Mucosa of descending colon (tissue), 3 donors: ENCODE results near the gene CNNM3. TPM values are rescaled to one million over a fixed set of nuclear protein-coding genes. Genes with fewer than 3 reads are reported as not detected.

Experiments
- ATAC-seq: fragments of 200-7000 bp; cut with Tn5 transposase; one replicate; pipeline ENCODE4 v1.9.1; 2020; ENCODE audit warnings: mild to moderate bottlenecking, moderate library complexity
- DNase-seq, 3 donors: peaks; one replicate each; pipeline ENCODE4 v3.0.0-alpha.2; 2020
- H3K36me3 ChIP-seq: fragments of 200-600 bp; one replicate; pipeline ENCODE4 v1.8.0; 2021; ENCODE audit warnings: low read depth, mild to moderate bottlenecking
- H3K4me1 ChIP-seq: fragments of 200-600 bp; one replicate; pipeline ENCODE4 v1.8.0; 2021; ENCODE audit warnings: low read depth, mild to moderate bottlenecking
- H3K4me3 ChIP-seq: fragments of 200-600 bp; one replicate; pipeline ENCODE4 v1.8.0; 2021; ENCODE audit warnings: mild to moderate bottlenecking
- H3K9me3 ChIP-seq: fragments of 200-600 bp; one replicate; pipeline ENCODE4 v1.8.0; 2021; ENCODE audit warnings: mild to moderate bottlenecking
- CTCF ChIP-seq: fragments of 200-600 bp; IDR thresholded peaks from one replicate; pipeline ENCODE4 v1.8.0; 2022; ENCODE audit warnings: antibody characterized with exemption, mild to moderate bottlenecking
- intact Hi-C, 2 donors: fragments of 100-400 bp; cut with DNase I in 1 of 2; cut with micrococcal nuclease in 1 of 2; formaldehyde crosslinking; loops; one replicate each; pipeline versions ENCODE4 v1.11.0 to v1.11.1; 2022; cut with DNase I, micrococcal nuclease
- total RNA-seq, 3 donors: library from RNA; stranded (reverse); fragmentation: NEBNext Ultra II Directional in 2 of 3; extraction: Animal tissue kit (Norgen Biotek cat#: 25700) in 2 of 3; gene quantifications; one replicate each; pipeline versions ENCODE4 v1.2.1 to v1.2.4, GENCODE V29; 2021 to 2023
- donor health status: DM: no; HTN: no; CAD: no; lungs with moderate emphysema.
- donor health status: DM: no; HTN: no; CAD: no.
- donor health status: DM: no; HTN: yes; CAD: no.

CNNM3 gene
- total RNA-seq, 3 donors from 2014 or later, result 21.2 to 35.5 (median 33.4) TPM

GRCh38 chr2:96842600-96842999, 26.5 kb downstream of the CNNM3 start:
- intact Hi-C loops, result no loop called here
- no peaks in the 10 kb centered on the region for H3K9me3 ChIP-seq

GRCh38 chr2:96843538-96844268, 27.6 kb downstream of the CNNM3 start, which contains the start of gene ANKRD23:
ANKRD23 (minus strand) TSS chr2:96844021; CDS start chr2:96843992, 29 bp downstream.
- Histone ChIP-seq H3K4me3 (no peak within 1 kb of the TSS), H3K36me3 (no peaks in the 10 kb centered on the region), H3K4me1 (peaks cover 11% of the 10 kb centered on the region), H3K9me3 (no peaks in the 10 kb centered on the region)
- DNase-seq (no peak), ATAC-seq (no peak)
- intact Hi-C loops, result no loop called here
- no peak for TF ChIP-seq CTCF

More at GRCh38 chr2:96842600-96842999, 26.5 kb downstream of the CNNM3 start:
- no peak overlapping the region for H3K4me3 ChIP-seq
- no peak for ATAC-seq
- TF ChIP-seq CTCF, result no peak
- no peaks in the 10 kb centered on the region for H3K36me3 ChIP-seq
- no peak for DNase-seq
- H3K4me1 ChIP-seq, result peaks cover 11% of the 10 kb centered on the region

GRCh38 chr2:96844405-96844808, 28.3 kb downstream of the CNNM3 start:
- intact Hi-C loops, result no loop called here
- Histone ChIP-seq H3K36me3 (no peaks in the 10 kb centered on the region), H3K9me3 (no peaks in the 10 kb centered on the region), H3K4me3 (no peak overlapping the region), H3K4me1 (peaks cover 5% of the 10 kb centered on the region)
- DNase-seq (no peak), ATAC-seq (no peak)
- TF ChIP-seq CTCF, result no peak

GRCh38 chr2:96846825-96847224, 30.8 kb downstream of the CNNM3 start:
- intact Hi-C loops, result no loop called here
- Histone ChIP-seq H3K9me3 (no peaks in the 10 kb centered on the region), H3K4me1 (no peaks in the 10 kb centered on the region), H3K4me3 (no peak overlapping the region), H3K36me3 (no peaks in the 10 kb centered on the region)
- ATAC-seq (no peak), DNase-seq (no peak)
- no peak for TF ChIP-seq CTCF

GRCh38 chr2:96847586-96847985, 31.5 kb downstream of the CNNM3 start:
- intact Hi-C loops, result no loop called here

More at GRCh38 chr2:96847586-96847985, 31.5 kb downstream of the CNNM3 start:
- Histone ChIP-seq H3K4me1 (no peaks in the 10 kb centered on the region), H3K9me3 (no peaks in the 10 kb centered on the region), H3K36me3 (no peaks in the 10 kb centered on the region), H3K4me3 (no peak overlapping the region)
- ATAC-seq, result no peak
- DNase-seq, result no peak
- TF ChIP-seq CTCF, result no peak
